ENCODE data around the gene TNIK. TPM values are rescaled to one million over a fixed set of nuclear protein-coding genes. Genes with fewer than 3 reads are reported as not detected.

Gene TNIK
- total and polyA plus RNA-seq, 2 experiments from 2014 or later = 14.6 to 34.3 TPM

DNA sequence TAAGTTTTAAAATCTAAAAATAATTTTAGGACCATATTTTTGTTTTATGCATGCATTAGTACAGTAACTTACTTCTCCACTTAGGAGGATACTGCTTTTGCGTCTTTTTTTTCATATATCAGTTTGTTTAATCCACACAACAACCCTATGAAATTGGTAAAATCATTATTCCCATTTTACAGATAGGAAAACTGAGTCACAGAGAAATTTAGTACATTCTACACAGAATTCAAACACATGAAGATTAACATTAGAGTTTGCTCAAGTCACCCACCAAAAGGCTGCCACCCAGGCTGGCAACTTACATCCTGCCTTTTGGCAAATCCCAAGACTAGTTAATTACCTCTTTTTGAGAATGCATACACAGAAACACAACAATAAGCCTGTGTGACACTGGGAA, 28.7 kb downstream of the TNIK start:
- H3K27me3 ChIP-seq (ENCODE audit: insufficient read depth) = no peaks in the 10 kb centered on the region
- H4K20me1 ChIP-seq (replicated peaks; ENCODE audit: insufficient read depth) = no peaks in the 10 kb centered on the region
- no peaks in the 10 kb centered on the region for H3K27me3 Mint-ChIP-seq (ENCODE audit: insufficient read depth, low read depth, poor library complexity)
- no peak overlapping the region for H3K4me3 Mint-ChIP-seq
- H3K4me3 ChIP-seq = no peak overlapping the region
- DNase-seq (ENCODE audit: low spot score) = no peak
- 0 out of 2 replicates have a peak overlapping the region, but pooled peaks have one; percentile 10 for H3K4me2 ChIP-seq
- H3K27ac Mint-ChIP-seq = no peak overlapping the region
- H3K9me3 Mint-ChIP-seq = no peaks in the 10 kb centered on the region
- peaks cover 73% of the 10 kb centered on the region for H3K4me1 ChIP-seq (ENCODE audit: insufficient read depth)
- H3K36me3 Mint-ChIP-seq (ENCODE audit: low read depth) = peaks cover 7% of the 10 kb centered on the region; the same call in 2 of the 3 replicates
- H3F3A ChIP-seq (replicated peaks; ENCODE audit: low read depth) = peaks cover 9% of the 10 kb centered on the region
- H3K9me2 ChIP-seq (ENCODE audit: insufficient read depth) = no peaks in the 10 kb centered on the region
- H3K27ac ChIP-seq (ENCODE audit: low read depth) = peak overlapping the region; percentile 48; the same call in 1 of the 2 replicates
- H3K36me3 ChIP-seq (ENCODE audit: insufficient read depth) = no peaks in the 10 kb centered on the region
- peaks cover 60% of the 10 kb centered on the region for H3K79me2 ChIP-seq (replicated peaks; ENCODE audit: insufficient read depth)
- peaks cover 31% of the 10 kb centered on the region for H3K4me1 Mint-ChIP-seq
- TF ChIP-seq JUNB (IDR thresholded peaks at IDR 0.05; ENCODE audit: unreplicated experiment) (no peak), ZNF331 (CRISPR knock-in tag; IDR thresholded peaks at IDR 0.05; ENCODE audit: low read depth) (no peak), ZNF114 (CRISPR knock-in tag; IDR thresholded peaks at IDR 0.05) (no peak), EZH2phosphoT487 (IDR thresholded peaks at IDR 0.05; ENCODE audit: unreplicated experiment) (no peak), STAT1 (IDR thresholded peaks at IDR 0.05; ENCODE audit: unreplicated experiment) (no peak), NANOG (IDR thresholded peaks at IDR 0.05; ENCODE audit: borderline replicate concordance) (no peak), EZH2 (IDR thresholded peaks at IDR 0.05; ENCODE audit: low read depth, unreplicated experiment) (no peak), POLR2AphosphoS5 (IDR thresholded peaks at IDR 0.05; ENCODE audit: low read depth) (no peak), REST (IDR thresholded peaks at IDR 0.05; ENCODE audit: unreplicated experiment) (no peak), CREB1 (CRISPR knock-in tag; IDR thresholded peaks at IDR 0.05; ENCODE audit: low read depth) (no peak), CTCF (conservative IDR thresholded peaks at IDR 0.05; ENCODE audit: low read depth in 2 of 2) (no peak)
- TF ChIP-seq, protein P1, sequence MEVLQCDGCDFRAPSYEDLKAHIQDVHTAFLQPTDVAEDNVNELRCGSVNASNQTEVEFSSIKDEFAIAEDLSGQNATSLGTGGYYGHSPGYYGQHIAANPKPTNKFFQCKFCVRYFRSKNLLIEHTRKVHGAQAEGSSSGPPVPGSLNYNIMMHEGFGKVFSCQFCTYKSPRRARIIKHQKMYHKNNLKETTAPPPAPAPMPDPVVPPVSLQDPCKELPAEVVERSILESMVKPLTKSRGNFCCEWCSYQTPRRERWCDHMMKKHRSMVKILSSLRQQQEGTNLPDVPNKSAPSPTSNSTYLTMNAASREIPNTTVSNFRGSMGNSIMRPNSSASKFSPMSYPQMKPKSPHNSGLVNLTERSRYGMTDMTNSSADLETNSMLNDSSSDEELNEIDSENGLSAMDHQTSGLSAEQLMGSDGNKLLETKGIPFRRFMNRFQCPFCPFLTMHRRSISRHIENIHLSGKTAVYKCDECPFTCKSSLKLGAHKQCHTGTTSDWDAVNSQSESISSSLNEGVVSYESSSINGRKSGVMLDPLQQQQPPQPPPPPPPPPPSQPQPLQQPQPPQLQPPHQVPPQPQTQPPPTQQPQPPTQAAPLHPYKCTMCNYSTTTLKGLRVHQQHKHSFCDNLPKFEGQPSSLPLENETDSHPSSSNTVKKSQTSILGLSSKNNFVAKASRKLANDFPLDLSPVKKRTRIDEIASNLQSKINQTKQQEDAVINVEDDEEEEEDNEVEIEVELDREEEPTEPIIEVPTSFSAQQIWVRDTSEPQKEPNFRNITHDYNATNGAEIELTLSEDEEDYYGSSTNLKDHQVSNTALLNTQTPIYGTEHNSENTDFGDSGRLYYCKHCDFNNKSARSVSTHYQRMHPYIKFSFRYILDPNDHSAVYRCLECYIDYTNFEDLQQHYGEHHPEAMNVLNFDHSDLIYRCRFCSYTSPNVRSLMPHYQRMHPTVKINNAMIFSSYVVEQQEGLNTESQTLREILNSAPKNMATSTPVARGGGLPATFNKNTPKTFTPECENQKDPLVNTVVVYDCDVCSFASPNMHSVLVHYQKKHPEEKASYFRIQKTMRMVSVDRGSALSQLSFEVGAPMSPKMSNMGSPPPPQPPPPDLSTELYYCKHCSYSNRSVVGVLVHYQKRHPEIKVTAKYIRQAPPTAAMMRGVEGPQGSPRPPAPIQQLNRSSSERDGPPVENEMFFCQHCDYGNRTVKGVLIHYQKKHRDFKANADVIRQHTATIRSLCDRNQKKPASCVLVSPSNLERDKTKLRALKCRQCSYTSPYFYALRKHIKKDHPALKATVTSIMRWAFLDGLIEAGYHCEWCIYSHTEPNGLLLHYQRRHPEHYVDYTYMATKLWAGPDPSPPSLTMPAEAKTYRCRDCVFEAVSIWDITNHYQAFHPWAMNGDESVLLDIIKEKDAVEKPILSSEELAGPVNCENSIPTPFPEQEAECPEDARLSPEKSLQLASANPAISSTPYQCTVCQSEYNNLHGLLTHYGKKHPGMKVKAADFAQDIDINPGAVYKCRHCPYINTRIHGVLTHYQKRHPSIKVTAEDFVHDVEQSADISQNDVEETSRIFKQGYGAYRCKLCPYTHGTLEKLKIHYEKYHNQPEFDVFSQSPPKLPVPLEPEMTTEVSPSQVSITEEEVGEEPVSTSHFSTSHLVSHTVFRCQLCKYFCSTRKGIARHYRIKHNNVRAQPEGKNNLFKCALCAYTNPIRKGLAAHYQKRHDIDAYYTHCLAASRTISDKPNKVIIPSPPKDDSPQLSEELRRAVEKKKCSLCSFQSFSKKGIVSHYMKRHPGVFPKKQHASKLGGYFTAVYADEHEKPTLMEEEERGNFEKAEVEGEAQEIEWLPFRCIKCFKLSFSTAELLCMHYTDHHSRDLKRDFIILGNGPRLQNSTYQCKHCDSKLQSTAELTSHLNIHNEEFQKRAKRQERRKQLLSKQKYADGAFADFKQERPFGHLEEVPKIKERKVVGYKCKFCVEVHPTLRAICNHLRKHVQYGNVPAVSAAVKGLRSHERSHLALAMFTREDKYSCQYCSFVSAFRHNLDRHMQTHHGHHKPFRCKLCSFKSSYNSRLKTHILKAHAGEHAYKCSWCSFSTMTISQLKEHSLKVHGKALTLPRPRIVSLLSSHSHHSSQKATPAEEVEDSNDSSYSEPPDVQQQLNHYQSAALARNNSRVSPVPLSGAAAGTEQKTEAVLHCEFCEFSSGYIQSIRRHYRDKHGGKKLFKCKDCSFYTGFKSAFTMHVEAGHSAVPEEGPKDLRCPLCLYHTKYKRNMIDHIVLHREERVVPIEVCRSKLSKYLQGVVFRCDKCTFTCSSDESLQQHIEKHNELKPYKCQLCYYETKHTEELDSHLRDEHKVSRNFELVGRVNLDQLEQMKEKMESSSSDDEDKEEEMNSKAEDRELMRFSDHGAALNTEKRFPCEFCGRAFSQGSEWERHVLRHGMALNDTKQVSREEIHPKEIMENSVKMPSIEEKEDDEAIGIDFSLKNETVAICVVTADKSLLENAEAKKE (CRISPR knock-in tag; IDR thresholded peaks at IDR 0.05) = no peak
- TF ChIP-seq, protein P2, sequence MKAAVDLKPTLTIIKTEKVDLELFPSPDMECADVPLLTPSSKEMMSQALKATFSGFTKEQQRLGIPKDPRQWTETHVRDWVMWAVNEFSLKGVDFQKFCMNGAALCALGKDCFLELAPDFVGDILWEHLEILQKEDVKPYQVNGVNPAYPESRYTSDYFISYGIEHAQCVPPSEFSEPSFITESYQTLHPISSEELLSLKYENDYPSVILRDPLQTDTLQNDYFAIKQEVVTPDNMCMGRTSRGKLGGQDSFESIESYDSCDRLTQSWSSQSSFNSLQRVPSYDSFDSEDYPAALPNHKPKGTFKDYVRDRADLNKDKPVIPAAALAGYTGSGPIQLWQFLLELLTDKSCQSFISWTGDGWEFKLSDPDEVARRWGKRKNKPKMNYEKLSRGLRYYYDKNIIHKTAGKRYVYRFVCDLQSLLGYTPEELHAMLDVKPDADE (IDR thresholded peaks at IDR 0.05) = no peak
- H2AFZ ChIP-seq = no peak overlapping the region
- ATAC-seq = no peak
